ENCODE results near the gene MLLT10. TPM values are rescaled to one million over a fixed set of nuclear protein-coding genes. Genes with fewer than 3 reads are reported as not detected.

MLLT10 gene
- total RNA-seq, 1 donor from 2014 or later: 65.6 TPM

DNA sequence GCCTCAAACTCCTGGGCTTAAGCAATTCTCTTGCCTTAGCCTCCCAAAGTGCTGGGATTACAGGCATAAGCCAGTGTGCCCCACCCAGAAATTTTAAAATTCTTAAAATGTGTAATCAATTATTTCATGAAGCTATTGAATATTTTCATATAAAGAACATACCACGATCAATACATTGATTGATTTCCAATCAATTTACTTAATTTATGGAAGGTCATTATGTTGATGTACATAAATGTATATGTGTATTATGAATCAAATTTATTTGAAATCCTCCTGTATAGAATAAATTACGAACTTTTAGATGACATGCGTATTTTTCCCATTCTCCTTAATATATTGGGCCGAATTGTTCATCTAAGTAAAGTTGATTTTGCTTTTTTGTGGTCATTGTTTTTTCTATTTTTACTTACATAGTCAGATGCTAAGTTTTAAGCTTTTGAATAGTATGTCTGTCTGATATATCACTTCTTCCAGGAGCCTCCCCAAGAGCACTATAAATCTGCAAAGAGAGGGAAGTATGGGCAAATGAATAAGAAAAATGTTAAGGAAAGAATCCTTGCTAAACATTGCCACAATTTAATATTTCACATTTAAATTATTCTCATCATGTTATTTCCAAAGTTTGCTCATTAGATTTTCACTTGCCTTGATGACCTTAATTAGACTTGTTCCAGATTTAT is 43.9 kb upstream of the MLLT10 start:
- DNase-seq (ENCODE audit: low spot score, unreplicated experiment): no peak
- no peaks in the 10 kb centered on the region for H3K9me3 Mint-ChIP-seq (ENCODE audit: low read depth)
- no peaks in the 10 kb centered on the region for H3K27me3 Mint-ChIP-seq
- no peak overlapping the region for H3K4me3 Mint-ChIP-seq (ENCODE audit: low read depth)
- peaks cover 5% of the 10 kb centered on the region for H3K4me1 Mint-ChIP-seq (ENCODE audit: low read depth)
- H3K27ac Mint-ChIP-seq: no peak overlapping the region
- no peaks in the 10 kb centered on the region for H3K36me3 Mint-ChIP-seq (ENCODE audit: insufficient read depth)
- no peak for TF ChIP-seq CTCF (IDR thresholded peaks at IDR 0.05; ENCODE audit: unreplicated experiment)

GRCh38 chr10:21490711-21491105 is 43.3 kb upstream of the MLLT10 start:
- H3K27me3 Mint-ChIP-seq: no peaks in the 10 kb centered on the region
- TF ChIP-seq CTCF (IDR thresholded peaks at IDR 0.05; ENCODE audit: unreplicated experiment): no peak
- H3K36me3 Mint-ChIP-seq (ENCODE audit: insufficient read depth): no peaks in the 10 kb centered on the region
- peaks cover 7% of the 10 kb centered on the region for H3K4me1 Mint-ChIP-seq (ENCODE audit: low read depth)
- DNase-seq (ENCODE audit: low spot score, unreplicated experiment): no peak
- no peak overlapping the region for H3K4me3 Mint-ChIP-seq (ENCODE audit: low read depth)
- no peak overlapping the region for H3K27ac Mint-ChIP-seq
- no peaks in the 10 kb centered on the region for H3K9me3 Mint-ChIP-seq (ENCODE audit: low read depth)

GRCh38 chr10:21492421-21492820 is 41.6 kb upstream of the MLLT10 start:
- peaks cover 8% of the 10 kb centered on the region for H3K4me1 Mint-ChIP-seq (ENCODE audit: low read depth)

GRCh38 chr10:21493784-21494183 is 40.2 kb upstream of the MLLT10 start:
- Mint-ChIP-seq H3K27ac (no peak overlapping the region), H3K4me3 (ENCODE audit: low read depth) (peak overlapping the region; percentile 70), H3K9me3 (ENCODE audit: low read depth) (no peaks in the 10 kb centered on the region), H3K27me3 (peaks cover 1% of the 10 kb centered on the region), H3K36me3 (ENCODE audit: insufficient read depth) (no peaks in the 10 kb centered on the region), H3K4me1 (ENCODE audit: low read depth) (peaks cover 17% of the 10 kb centered on the region)
- DNase-seq (ENCODE audit: low spot score, unreplicated experiment): no peak
- no peak for TF ChIP-seq CTCF (IDR thresholded peaks at IDR 0.05; ENCODE audit: unreplicated experiment)

More at GRCh38 chr10:21492421-21492820, 41.6 kb upstream of the MLLT10 start:
- Mint-ChIP-seq H3K27me3 (no peaks in the 10 kb centered on the region), H3K27ac (no peak overlapping the region), H3K36me3 (ENCODE audit: insufficient read depth) (no peaks in the 10 kb centered on the region), H3K9me3 (ENCODE audit: low read depth) (no peaks in the 10 kb centered on the region), H3K4me3 (ENCODE audit: low read depth) (no peak overlapping the region)
- DNase-seq (ENCODE audit: low spot score, unreplicated experiment): no peak
- no peak for TF ChIP-seq CTCF (IDR thresholded peaks at IDR 0.05; ENCODE audit: unreplicated experiment)

DNA sequence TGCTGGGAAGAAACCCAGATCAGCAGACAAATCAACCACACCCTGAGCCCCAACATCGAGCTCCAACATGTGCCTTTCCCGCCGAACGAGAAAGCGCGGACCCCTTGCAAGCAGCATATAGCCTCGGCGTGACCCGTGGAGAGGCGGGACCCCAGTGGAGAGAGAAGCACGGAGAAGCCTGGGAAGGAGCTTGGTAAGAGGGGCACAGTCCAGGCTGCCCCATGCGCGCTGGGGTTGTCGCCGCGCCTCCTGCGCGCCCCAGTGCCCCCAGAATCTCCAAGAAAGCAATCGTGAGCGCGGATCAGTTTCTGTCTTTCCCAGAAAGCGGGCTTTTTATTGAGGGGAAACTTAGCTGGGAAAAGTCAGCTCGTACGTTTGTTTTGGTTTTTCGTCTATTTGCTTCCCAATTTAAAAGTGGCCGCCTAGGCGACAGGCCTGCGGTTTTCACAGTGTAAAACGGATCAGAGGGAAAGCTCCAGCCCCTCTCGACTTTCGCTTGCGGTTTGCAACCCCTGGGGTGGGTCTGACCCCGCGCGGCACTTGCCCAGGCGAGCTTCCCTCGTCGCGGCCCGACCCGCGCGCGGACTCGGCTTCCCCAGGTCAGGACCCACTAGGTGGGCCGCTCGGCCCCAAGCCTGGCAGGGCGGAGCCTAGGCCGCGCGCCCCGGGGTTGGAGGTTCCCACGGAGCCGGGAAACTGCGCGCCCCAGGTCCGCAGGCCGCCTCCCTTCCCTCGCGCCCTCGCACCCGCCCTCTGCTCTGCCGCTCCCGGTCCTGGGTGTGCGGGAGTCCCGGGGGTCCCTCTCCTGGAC is 39.6 kb upstream of the MLLT10 start:
- H3K4me1 Mint-ChIP-seq (ENCODE audit: low read depth): peaks cover 22% of the 10 kb centered on the region
- peaks cover 7% of the 10 kb centered on the region for H3K27me3 Mint-ChIP-seq
- H3K9me3 Mint-ChIP-seq (ENCODE audit: low read depth): no peaks in the 10 kb centered on the region
- peak overlapping the region; percentile 80 for H3K4me3 Mint-ChIP-seq (ENCODE audit: low read depth)
- H3K27ac Mint-ChIP-seq: no peak overlapping the region
- no peak for DNase-seq (ENCODE audit: low spot score, unreplicated experiment)
- no peak for TF ChIP-seq CTCF (IDR thresholded peaks at IDR 0.05; ENCODE audit: unreplicated experiment)
- no peaks in the 10 kb centered on the region for H3K36me3 Mint-ChIP-seq (ENCODE audit: insufficient read depth)
